Measurements from ENCODE around the gene CFAP74.

The CFAP74 gene

DNA sequence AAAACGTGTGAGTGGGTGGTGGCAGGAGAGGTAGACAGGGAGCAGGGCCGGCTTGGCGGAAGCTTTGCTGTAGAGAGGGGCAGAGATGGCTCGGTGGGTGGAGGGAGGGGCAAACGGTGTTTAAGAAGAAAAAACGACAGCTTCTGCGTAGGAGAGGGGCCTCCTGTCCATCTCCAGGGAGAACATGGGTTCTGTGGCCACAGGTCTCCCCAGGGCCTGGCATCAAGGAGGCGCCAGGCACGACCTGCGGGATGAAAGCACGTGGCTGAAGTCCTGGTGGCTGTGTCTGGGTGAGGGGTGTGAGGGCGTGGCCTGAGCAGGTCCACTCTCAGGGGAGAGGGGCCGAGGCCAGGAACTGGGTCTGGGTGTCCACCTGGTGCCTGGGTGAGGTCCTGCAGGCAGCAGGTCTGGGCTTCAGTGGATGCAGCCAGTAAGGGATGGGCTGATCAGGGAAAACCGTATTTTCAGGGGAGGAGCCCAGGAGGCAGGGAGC is 45.7 kb upstream of the CFAP74 start:
- Histone ChIP-seq H2BK5ac (ENCODE audit: low read depth, low read length, poor library complexity) (peak overlapping the region; percentile 59), H4K12ac (ENCODE audit: low read depth, low read length) (peak overlapping the region; percentile 50), H3K4me1 (ENCODE audit: control insufficient read depth in 1 of 2, insufficient read depth in 2 of 2, low read length in 2 of 2) (peaks cover 20 to 22% of the 10 kb centered on the region in 2 experiments), H4K91ac (ENCODE audit: low read depth, low read length) (peak overlapping the region; percentile 75), H3K79me2 (ENCODE audit: control insufficient read depth, insufficient read depth, low read length, poor library complexity) (peaks cover 17% of the 10 kb centered on the region), H3K4me2 (ENCODE audit: low read length) (peak overlapping the region; percentile 76), H3K27me3 (ENCODE audit: insufficient read depth, low read length) (peaks cover 4% of the 10 kb centered on the region), H2AFZ (ENCODE audit: insufficient read depth, low read length, poor library complexity) (peak overlapping the region; percentile 95), H3K9ac (ENCODE audit: low read length) (no peak overlapping the region), H2BK12ac (ENCODE audit: low read length) (no peak overlapping the region), H3K27ac (ENCODE audit: low read depth, low read length) (no peak overlapping the region), H3K36me3 (ENCODE audit: control insufficient read depth in 1 of 2, insufficient read depth in 2 of 2, low read length in 2 of 2) (no peaks in the 10 kb centered on the region), H3K18ac (ENCODE audit: low read length) (no peak overlapping the region), H2AK5ac (ENCODE audit: low read length) (no peak overlapping the region), H3K9me3 (ENCODE audit: insufficient read depth, low read depth, low read length) (no peaks in the 10 kb centered on the region), H3K4me3 (ENCODE audit: low read depth, low read length) (peak overlapping the region; percentile 77), H3K4ac (ENCODE audit: low read depth, low read length) (no peak overlapping the region), H3K79me1 (ENCODE audit: low read length) (peaks cover 10% of the 10 kb centered on the region), H4K8ac (ENCODE audit: low read depth, low read length) (peak overlapping the region; percentile 77), H3K23ac (ENCODE audit: low read length) (no peak overlapping the region), H3K14ac (ENCODE audit: low read length) (no peak overlapping the region), H2BK120ac (ENCODE audit: insufficient read depth, low read length, poor library complexity) (no peak overlapping the region)
- DNase-seq = peak; percentile 67 to 68
- WGBS (ENCODE audit: extremely low coverage, insufficient coverage, insufficient read length) = no CpG with 5 or more reads among the region's 14 CpGs

DNA sequence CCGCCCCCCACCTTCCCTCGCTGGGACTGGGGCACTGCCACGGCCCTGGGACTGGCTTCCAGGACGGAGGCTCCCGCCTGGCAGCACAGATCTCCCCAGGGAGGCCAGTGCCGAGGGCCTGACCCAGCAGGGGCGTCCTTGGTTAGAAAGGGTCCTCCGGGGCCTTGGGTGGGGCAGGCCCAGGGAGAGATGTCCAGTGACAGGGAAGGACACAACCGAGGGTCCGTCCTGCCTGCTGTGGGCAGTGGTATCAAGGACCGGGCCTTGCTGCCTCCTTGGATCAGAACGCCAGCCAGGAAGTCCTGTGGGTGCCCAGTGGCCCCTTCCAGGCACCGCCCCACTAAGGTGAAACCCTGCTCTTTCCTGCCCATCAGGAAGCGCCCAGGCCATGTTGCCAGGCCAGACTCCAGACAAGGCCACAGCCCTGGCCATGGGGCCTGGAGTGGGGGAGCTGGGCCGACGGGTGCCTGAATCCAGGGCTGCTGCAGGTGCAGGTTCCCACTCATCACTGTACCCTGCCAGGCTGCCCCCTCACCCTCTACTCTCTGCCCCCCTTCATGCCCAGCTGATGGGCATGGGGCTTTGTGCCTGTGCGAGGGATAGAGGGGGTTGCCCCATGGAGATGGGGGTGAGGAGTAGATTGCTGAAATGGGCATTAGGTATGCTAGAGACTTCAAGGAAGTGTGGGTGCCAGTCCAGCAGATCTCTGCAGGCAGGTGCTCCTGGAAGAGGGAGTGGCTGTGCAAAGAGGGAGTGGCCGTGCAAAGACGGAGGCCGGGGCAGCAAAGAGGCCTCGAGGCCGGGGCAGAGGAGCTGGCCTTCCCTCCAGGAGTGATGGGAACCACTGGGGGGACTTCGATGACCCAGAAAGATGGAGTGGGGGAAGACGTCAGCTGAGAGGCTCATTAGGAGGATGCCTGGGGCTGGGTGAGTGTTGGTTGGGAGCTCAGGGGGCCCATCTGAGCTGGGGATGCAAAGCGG is 44.5 kb upstream of the CFAP74 start:
- Histone ChIP-seq H2AFZ (ENCODE audit: insufficient read depth, low read length, poor library complexity) (no peak overlapping the region), H3K9ac (ENCODE audit: low read length) (no peak overlapping the region), H3K4ac (ENCODE audit: low read depth, low read length) (no peak overlapping the region), H3K79me2 (ENCODE audit: control insufficient read depth, insufficient read depth, low read length, poor library complexity) (peaks cover 15% of the 10 kb centered on the region), H2AK5ac (ENCODE audit: low read length) (no peak overlapping the region), H3K4me1 (ENCODE audit: control insufficient read depth in 1 of 2, insufficient read depth in 2 of 2, low read length in 2 of 2) (peaks cover 20 to 22% of the 10 kb centered on the region in 2 experiments), H3K4me2 (ENCODE audit: low read length) (no peak overlapping the region), H2BK120ac (ENCODE audit: insufficient read depth, low read length, poor library complexity) (no peak overlapping the region), H3K23ac (ENCODE audit: low read length) (no peak overlapping the region), H2BK12ac (ENCODE audit: low read length) (no peak overlapping the region), H3K9me3 (ENCODE audit: insufficient read depth, low read depth, low read length) (no peaks in the 10 kb centered on the region), H3K27me3 (ENCODE audit: insufficient read depth, low read length) (peaks cover 4% of the 10 kb centered on the region), H3K27ac (ENCODE audit: low read depth, low read length) (no peak overlapping the region), H3K4me3 (ENCODE audit: low read depth, low read length) (no peak overlapping the region), H4K91ac (ENCODE audit: low read depth, low read length) (no peak overlapping the region), H3K18ac (ENCODE audit: low read length) (no peak overlapping the region), H4K12ac (ENCODE audit: low read depth, low read length) (no peak overlapping the region), H3K14ac (ENCODE audit: low read length) (no peak overlapping the region), H3K36me3 (ENCODE audit: control insufficient read depth in 1 of 2, insufficient read depth in 2 of 2, low read length in 2 of 2) (no peaks in the 10 kb centered on the region), H3K79me1 (ENCODE audit: low read length) (peaks cover 10% of the 10 kb centered on the region), H4K8ac (ENCODE audit: low read depth, low read length) (no peak overlapping the region), H2BK5ac (ENCODE audit: low read depth, low read length, poor library complexity) (no peak overlapping the region)
- DNase-seq = no peak
- WGBS (ENCODE audit: extremely low coverage, insufficient coverage, insufficient read length) = no CpG with 5 or more reads among the region's 25 CpGs

DNA sequence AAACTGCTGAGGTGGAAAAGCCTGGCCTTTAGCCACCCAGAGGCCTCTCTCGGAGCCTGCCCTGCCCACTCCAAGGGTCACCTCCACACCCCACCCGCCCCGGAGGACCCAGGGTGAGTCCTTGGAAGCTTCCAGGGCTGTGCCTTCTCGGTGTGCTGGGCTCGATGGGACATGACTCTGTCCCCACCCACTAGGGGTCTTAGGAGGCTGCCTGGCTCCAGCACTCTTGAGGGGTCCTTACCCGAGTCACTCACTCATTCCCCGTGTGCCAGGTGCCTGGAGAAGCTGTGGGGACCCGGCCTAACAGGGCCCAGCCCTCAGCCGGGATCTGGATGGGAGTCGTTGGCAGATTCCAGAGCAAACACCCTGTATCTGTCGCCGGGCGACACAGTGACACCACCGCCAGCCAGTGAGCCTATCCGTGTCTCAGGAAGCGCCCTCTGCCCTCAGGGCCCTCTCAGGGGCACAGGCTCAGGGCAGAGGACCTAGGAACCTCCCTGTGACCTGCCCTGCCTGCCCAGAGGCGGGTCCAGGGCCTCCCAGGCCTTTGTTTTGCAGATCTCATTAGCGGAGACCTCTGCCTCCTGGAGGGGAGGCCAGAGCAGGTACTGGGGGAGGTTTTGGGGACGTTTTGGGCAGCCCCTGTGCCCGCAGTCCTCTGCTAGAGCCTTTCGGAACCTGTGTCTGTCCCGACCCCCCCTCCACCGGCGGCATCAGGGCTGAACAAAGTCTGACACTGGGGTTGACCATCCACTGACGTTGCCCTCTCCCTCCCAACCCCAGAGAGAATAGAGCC is 43.6 kb upstream of the CFAP74 start:
- no peak overlapping the region for H4K12ac ChIP-seq (ENCODE audit: low read depth, low read length)
- no peak overlapping the region for H4K8ac ChIP-seq (ENCODE audit: low read depth, low read length)
- no peak overlapping the region for H2BK5ac ChIP-seq (ENCODE audit: low read depth, low read length, poor library complexity)
- H3K27ac ChIP-seq (ENCODE audit: low read depth, low read length) = no peak overlapping the region
- peaks cover 4% of the 10 kb centered on the region for H3K27me3 ChIP-seq (ENCODE audit: insufficient read depth, low read length)
- no CpG with 5 or more reads among the region's 25 CpGs for WGBS (ENCODE audit: extremely low coverage, insufficient coverage, insufficient read length)
- H2BK120ac ChIP-seq (ENCODE audit: insufficient read depth, low read length, poor library complexity) = no peak overlapping the region
- H3K4me3 ChIP-seq (ENCODE audit: low read depth, low read length) = no peak overlapping the region
- H3K4me2 ChIP-seq (ENCODE audit: low read length) = no peak overlapping the region
- H3K79me2 ChIP-seq (ENCODE audit: control insufficient read depth, insufficient read depth, low read length, poor library complexity) = peaks cover 15% of the 10 kb centered on the region
- no peak overlapping the region for H3K4ac ChIP-seq (ENCODE audit: low read depth, low read length)
- H3K4me1 ChIP-seq (ENCODE audit: control insufficient read depth in 1 of 2, insufficient read depth in 2 of 2, low read length in 2 of 2) = peaks cover 18 to 20% of the 10 kb centered on the region in 2 experiments
- no peak overlapping the region for H3K18ac ChIP-seq (ENCODE audit: low read length)
- no peak overlapping the region for H2AK5ac ChIP-seq (ENCODE audit: low read length)
- H3K14ac ChIP-seq (ENCODE audit: low read length) = no peak overlapping the region
- no peak overlapping the region for H4K91ac ChIP-seq (ENCODE audit: low read depth, low read length)
- H2AFZ ChIP-seq (ENCODE audit: insufficient read depth, low read length, poor library complexity) = no peak overlapping the region
- H3K23ac ChIP-seq (ENCODE audit: low read length) = no peak overlapping the region
- H2BK12ac ChIP-seq (ENCODE audit: low read length) = no peak overlapping the region
- peaks cover 10% of the 10 kb centered on the region for H3K79me1 ChIP-seq (ENCODE audit: low read length)
- H3K36me3 ChIP-seq (ENCODE audit: control insufficient read depth in 1 of 2, insufficient read depth in 2 of 2, low read length in 2 of 2) = no peaks in the 10 kb centered on the region
- H3K9me3 ChIP-seq (ENCODE audit: insufficient read depth, low read depth, low read length) = no peaks in the 10 kb centered on the region
- H3K9ac ChIP-seq (ENCODE audit: low read length) = no peak overlapping the region
- no peak for DNase-seq

DNA sequence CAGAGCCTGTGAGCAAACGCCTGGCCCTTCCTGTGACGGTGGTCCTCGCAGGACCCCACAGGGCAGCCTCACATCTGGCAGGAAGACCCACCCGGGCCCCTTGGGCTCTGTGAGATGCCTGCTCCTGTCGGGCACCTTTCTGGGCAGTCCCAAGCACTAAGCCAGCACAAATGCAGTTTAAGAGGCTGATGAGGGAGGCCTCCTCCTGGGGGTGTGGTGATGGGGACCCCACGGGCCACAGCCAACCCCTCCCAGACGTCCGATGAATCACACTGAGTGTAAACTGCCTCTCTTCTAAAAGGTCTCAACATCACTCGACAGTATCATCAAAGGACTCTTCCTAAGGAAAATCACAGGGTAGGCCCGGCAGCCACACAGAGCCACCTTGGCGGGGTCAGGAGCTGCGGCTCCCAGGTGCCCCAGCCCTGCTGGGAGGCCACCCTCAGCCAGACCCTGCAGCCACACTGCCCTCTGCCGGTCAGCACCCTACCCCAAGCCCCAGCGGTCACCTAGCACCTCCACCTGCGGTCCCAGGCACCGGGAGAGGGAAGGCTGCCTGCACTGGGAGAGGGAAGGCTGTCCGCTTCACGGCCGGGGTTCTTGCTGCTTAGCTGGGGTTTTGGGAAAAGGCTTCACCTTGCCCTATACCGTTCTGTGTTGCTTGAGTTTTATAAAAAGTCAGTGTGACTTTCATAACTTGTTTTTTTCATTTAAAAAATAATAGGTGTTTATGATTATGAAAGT is 42.8 kb upstream of the CFAP74 start:
- no peak overlapping the region for H2BK120ac ChIP-seq (ENCODE audit: insufficient read depth, low read length, poor library complexity)
- no peak overlapping the region for H3K9ac ChIP-seq (ENCODE audit: low read length)
- DNase-seq = peak; percentile 74 to 85
- peaks cover 10% of the 10 kb centered on the region for H3K79me1 ChIP-seq (ENCODE audit: low read length)
- H3K23ac ChIP-seq (ENCODE audit: low read length) = no peak overlapping the region
- H4K12ac ChIP-seq (ENCODE audit: low read depth, low read length) = no peak overlapping the region
- no peak overlapping the region for H4K91ac ChIP-seq (ENCODE audit: low read depth, low read length)
- no peak overlapping the region for H3K18ac ChIP-seq (ENCODE audit: low read length)
- no peak overlapping the region for H4K8ac ChIP-seq (ENCODE audit: low read depth, low read length)
- H3K4me3 ChIP-seq (ENCODE audit: low read depth, low read length) = no peak overlapping the region
- no peak overlapping the region for H2BK12ac ChIP-seq (ENCODE audit: low read length)
- no peak overlapping the region for H3K27ac ChIP-seq (ENCODE audit: low read depth, low read length)
- H3K14ac ChIP-seq (ENCODE audit: low read length) = no peak overlapping the region
- no CpG with 5 or more reads among the region's 20 CpGs for WGBS (ENCODE audit: extremely low coverage, insufficient coverage, insufficient read length)
- H3K36me3 ChIP-seq (ENCODE audit: control insufficient read depth in 1 of 2, insufficient read depth in 2 of 2, low read length in 2 of 2) = no peaks in the 10 kb centered on the region
- H2BK5ac ChIP-seq (ENCODE audit: low read depth, low read length, poor library complexity) = no peak overlapping the region
- H2AFZ ChIP-seq (ENCODE audit: insufficient read depth, low read length, poor library complexity) = no peak overlapping the region
- peaks cover 10 to 12% of the 10 kb centered on the region in 2 experiments for H3K4me1 ChIP-seq (ENCODE audit: control insufficient read depth in 1 of 2, insufficient read depth in 2 of 2, low read length in 2 of 2)
- H3K9me3 ChIP-seq (ENCODE audit: insufficient read depth, low read depth, low read length) = peaks cover 2% of the 10 kb centered on the region
- no peak overlapping the region for H3K4me2 ChIP-seq (ENCODE audit: low read length)
- no peak overlapping the region for H2AK5ac ChIP-seq (ENCODE audit: low read length)
- H3K4ac ChIP-seq (ENCODE audit: low read depth, low read length) = no peak overlapping the region
- peaks cover 4% of the 10 kb centered on the region for H3K27me3 ChIP-seq (ENCODE audit: insufficient read depth, low read length)
- peaks cover 9% of the 10 kb centered on the region for H3K79me2 ChIP-seq (ENCODE audit: control insufficient read depth, insufficient read depth, low read length, poor library complexity)

Measured in trophoblast cell (in vitro differentiated cells and primary cell).